ENCODE results near the gene SEMG2. TPM values are rescaled to one million over a fixed set of nuclear protein-coding genes. Genes with fewer than 3 reads are reported as not detected.

SEMG2 gene
- total and polyA plus RNA-seq, 2 donors (not counting 1 experiment from before 2014, with no cell fraction given): not detected

DNA sequence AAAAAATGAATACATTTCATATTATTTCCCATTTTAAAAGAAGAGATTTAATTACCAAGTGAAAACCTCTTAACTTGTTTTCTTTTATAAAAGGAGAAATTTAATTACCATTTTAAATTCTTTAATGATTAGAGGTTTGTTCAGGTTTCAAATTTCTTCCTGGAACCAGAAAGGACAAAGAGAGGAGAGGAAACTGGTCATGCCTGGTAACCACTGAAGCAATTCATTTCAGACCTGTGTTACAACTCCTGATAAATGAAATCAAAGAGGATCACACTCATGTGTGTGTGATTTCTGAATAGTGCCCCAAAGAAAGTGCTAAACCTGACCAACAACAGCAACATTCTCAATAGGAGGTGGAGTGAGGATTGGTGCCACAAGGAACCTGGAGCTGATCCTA, 45.8 kb downstream of the SEMG2 start:
- Histone ChIP-seq H3K4me2 (replicated peaks; ENCODE audit: low read depth, low read length, poor library complexity, severe bottlenecking) (no peak overlapping the region), H3K79me2 (ENCODE audit: control insufficient read depth, insufficient read depth, low read length) (no peaks in the 10 kb centered on the region), H2AFZ (ENCODE audit: insufficient read depth, low read depth, low read length, poor library complexity, severe bottlenecking) (no peak overlapping the region), H3K9ac (ENCODE audit: low read length) (no peak overlapping the region), H3K4me1 (ENCODE audit: control insufficient read depth in 2 of 2, insufficient read depth in 2 of 2, low read length in 2 of 2) (no peaks in the 10 kb centered on the region), H3K4me3 (ENCODE audit: control extremely low read depth in 1 of 5, extremely low read depth in 1 of 5, insufficient read depth in 1 of 5, low read depth in 2 of 5, low read length in 4 of 5) (no peak overlapping the region), H3K27me3 (replicated peaks in 1 of 4; ENCODE audit: control extremely low read depth in 1 of 4, control insufficient read depth in 3 of 4, insufficient read depth in 4 of 4, low read length in 3 of 4) (peaks cover 0 to 6% (median 2%) of the 10 kb centered on the region in 4 experiments), H3K9me3 (ENCODE audit: control extremely low read depth in 1 of 3, control insufficient read depth in 2 of 3, insufficient read depth in 1 of 3, low read length in 2 of 3) (no peaks in the 10 kb centered on the region), H4K20me1 (ENCODE audit: control insufficient read depth, insufficient read depth, low read length, poor library complexity, severe bottlenecking) (no peaks in the 10 kb centered on the region), H3K36me3 (replicated peaks in 1 of 2; ENCODE audit: control extremely low read depth in 1 of 2, control insufficient read depth in 1 of 2, extremely low read depth in 1 of 2, insufficient read depth in 2 of 2, low read length in 1 of 2) (no peaks in the 10 kb centered on the region), H3K27ac (ENCODE audit: low read length in 2 of 2) (no peak overlapping the region)
- H3K27me3 Mint-ChIP-seq: peaks cover 50% of the 10 kb centered on the region
- DNase-seq (no peak), ATAC-seq (ENCODE audit: low read depth) (no peak)
- H3K4me3 Mint-ChIP-seq: no peak overlapping the region
- CTCF ChIA-PET: no interaction called here
- no peak overlapping the region for H3K27ac Mint-ChIP-seq
- POLR2A ChIA-PET: no interaction called here
- H3K4me1 Mint-ChIP-seq: no peaks in the 10 kb centered on the region
- intact Hi-C loops (cut with micrococcal nuclease): no loop called here
- TF ChIP-seq EZH2 (IDR thresholded peaks at IDR 0.05; ENCODE audit: borderline replicate concordance, insufficient read depth, low read depth, low read length, poor library complexity, severe bottlenecking): no peak
- TF ChIP-seq, protein P1, sequence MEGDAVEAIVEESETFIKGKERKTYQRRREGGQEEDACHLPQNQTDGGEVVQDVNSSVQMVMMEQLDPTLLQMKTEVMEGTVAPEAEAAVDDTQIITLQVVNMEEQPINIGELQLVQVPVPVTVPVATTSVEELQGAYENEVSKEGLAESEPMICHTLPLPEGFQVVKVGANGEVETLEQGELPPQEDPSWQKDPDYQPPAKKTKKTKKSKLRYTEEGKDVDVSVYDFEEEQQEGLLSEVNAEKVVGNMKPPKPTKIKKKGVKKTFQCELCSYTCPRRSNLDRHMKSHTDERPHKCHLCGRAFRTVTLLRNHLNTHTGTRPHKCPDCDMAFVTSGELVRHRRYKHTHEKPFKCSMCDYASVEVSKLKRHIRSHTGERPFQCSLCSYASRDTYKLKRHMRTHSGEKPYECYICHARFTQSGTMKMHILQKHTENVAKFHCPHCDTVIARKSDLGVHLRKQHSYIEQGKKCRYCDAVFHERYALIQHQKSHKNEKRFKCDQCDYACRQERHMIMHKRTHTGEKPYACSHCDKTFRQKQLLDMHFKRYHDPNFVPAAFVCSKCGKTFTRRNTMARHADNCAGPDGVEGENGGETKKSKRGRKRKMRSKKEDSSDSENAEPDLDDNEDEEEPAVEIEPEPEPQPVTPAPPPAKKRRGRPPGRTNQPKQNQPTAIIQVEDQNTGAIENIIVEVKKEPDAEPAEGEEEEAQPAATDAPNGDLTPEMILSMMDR (IDR thresholded peaks at IDR 0.05): no peak
- H3K9me3 Mint-ChIP-seq (ENCODE audit: insufficient read depth): no peaks in the 10 kb centered on the region

DNA sequence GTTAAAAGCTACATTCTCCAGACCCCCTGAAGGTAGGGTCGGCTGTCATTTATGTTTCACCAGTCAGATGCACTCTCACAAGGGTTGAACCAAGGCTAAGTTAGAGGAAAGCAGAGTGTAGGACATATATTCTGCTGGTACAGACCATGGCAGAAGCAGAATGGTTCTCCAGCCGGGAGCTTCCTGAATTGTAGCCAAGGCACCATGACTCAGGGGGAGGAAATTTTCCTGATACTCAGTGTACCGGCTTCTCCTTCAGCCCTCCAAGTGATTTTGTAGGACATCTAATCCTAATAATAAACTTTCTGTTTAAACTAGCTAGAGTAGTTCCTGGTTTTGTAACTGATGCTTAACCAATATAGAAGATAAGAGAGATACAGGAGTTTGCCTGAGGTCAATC, 47.4 kb downstream of the SEMG2 start:
- Histone ChIP-seq H3K4me2 (replicated peaks; ENCODE audit: low read depth, low read length, poor library complexity, severe bottlenecking) (no peak overlapping the region), H3K36me3 (replicated peaks in 1 of 2; ENCODE audit: control extremely low read depth in 1 of 2, control insufficient read depth in 1 of 2, extremely low read depth in 1 of 2, insufficient read depth in 2 of 2, low read length in 1 of 2) (no peaks in the 10 kb centered on the region), H3K4me1 (ENCODE audit: control insufficient read depth in 2 of 2, insufficient read depth in 2 of 2, low read length in 2 of 2) (no peaks in the 10 kb centered on the region), H3K9me3 (ENCODE audit: control extremely low read depth in 1 of 3, control insufficient read depth in 2 of 3, insufficient read depth in 1 of 3, low read length in 2 of 3) (no peaks in the 10 kb centered on the region), H3K27ac (ENCODE audit: low read length in 2 of 2) (no peak overlapping the region), H3K4me3 (ENCODE audit: control extremely low read depth in 1 of 5, extremely low read depth in 1 of 5, insufficient read depth in 1 of 5, low read depth in 2 of 5, low read length in 4 of 5) (no peak overlapping the region), H2AFZ (ENCODE audit: insufficient read depth, low read depth, low read length, poor library complexity, severe bottlenecking) (no peak overlapping the region), H3K9ac (ENCODE audit: low read length) (no peak overlapping the region), H3K27me3 (replicated peaks in 1 of 4; ENCODE audit: control extremely low read depth in 1 of 4, control insufficient read depth in 3 of 4, insufficient read depth in 4 of 4, low read length in 3 of 4) (peaks cover 0 to 6% (median 2%) of the 10 kb centered on the region in 4 experiments), H4K20me1 (ENCODE audit: control insufficient read depth, insufficient read depth, low read length, poor library complexity, severe bottlenecking) (no peaks in the 10 kb centered on the region), H3K79me2 (ENCODE audit: control insufficient read depth, insufficient read depth, low read length) (no peaks in the 10 kb centered on the region)
- DNase-seq (no peak), ATAC-seq (ENCODE audit: low read depth) (no peak)
- no peak overlapping the region for H3K4me3 Mint-ChIP-seq
- intact Hi-C loops (cut with micrococcal nuclease): no loop called here
- POLR2A ChIA-PET: no interaction called here
- no peak overlapping the region for H3K27ac Mint-ChIP-seq
- no peak for TF ChIP-seq EZH2 (IDR thresholded peaks at IDR 0.05; ENCODE audit: borderline replicate concordance, insufficient read depth, low read depth, low read length, poor library complexity, severe bottlenecking)
- TF ChIP-seq, protein P1 (IDR thresholded peaks at IDR 0.05): no peak
- 92% methylated on average over 2 of the region's 3 CpGs for WGBS (ENCODE audit: insufficient coverage)
- no peaks in the 10 kb centered on the region for H3K9me3 Mint-ChIP-seq (ENCODE audit: insufficient read depth)
- no peaks in the 10 kb centered on the region for H3K4me1 Mint-ChIP-seq
- CTCF ChIA-PET: no interaction called here
- H3K27me3 Mint-ChIP-seq: peaks cover 56% of the 10 kb centered on the region

Data from B cell (primary cell).